Cardiac fibroblast (primary cell): ENCODE results near the gene SLC25A48.

Source experiments
- DNase-seq, 2 donors: peaks; one replicate each; pipeline versions ENCODE4 v3.0.0 to v3.0.0-alpha.2; 2010; ENCODE audit warnings: low read depth in 2 of 2
- H3K4me3 ChIP-seq, 2 donors: replicated peaks in 1 of 2; 1 replicate in 1 of 2; 2 replicates in 1 of 2; pipeline ENCODE4 v1.5.1; 2011; ENCODE audit warnings: low read depth in 2 of 2, low read length in 2 of 2, mild to moderate bottlenecking in 2 of 2, moderate library complexity in 1 of 2
- CTCF ChIP-seq: IDR thresholded peaks from one replicate; pipeline ENCODE4 v1.5.1; 2011; ENCODE audit warnings: low read depth, mild to moderate bottlenecking, low read length, inconsistent platforms

SLC25A48 gene

GRCh38 chr5:135834639-135835529 is at the start of gene SLC25A48:
Gene SLC25A48, plus strand, starts transcription at chr5:135834663. Its CDS starts 185 bp downstream, at chr5:135834848.
- TF ChIP-seq CTCF = no peak
- H3K4me3 ChIP-seq = peak within 1 kb of the TSS; percentile 26 to 32
- peak in 1 of 2 donors; percentile 26 for DNase-seq

- no peak overlapping the region for H3K4me3 ChIP-seq
- no peak for DNase-seq
- no peak for TF ChIP-seq CTCF
Measured at GRCh38 chr5:135800656-135801055, 33.8 kb upstream of the SLC25A48 start.

GRCh38 chr5:135810188-135810943 is 24.1 kb upstream of the SLC25A48 start:
- no peak for TF ChIP-seq CTCF
- peak in 1 of 2 donors; percentile 18 for DNase-seq

GRCh38 chr5:135811007-135811406 is 23.5 kb upstream of the SLC25A48 start:
- no peak for DNase-seq
- no peak for TF ChIP-seq CTCF
- H3K4me3 ChIP-seq = no peak overlapping the region

More at GRCh38 chr5:135810188-135810943, 24.1 kb upstream of the SLC25A48 start:
- no peak overlapping the region for H3K4me3 ChIP-seq

- no peak for TF ChIP-seq CTCF
- DNase-seq = no peak
- no peak overlapping the region for H3K4me3 ChIP-seq
Measured at GRCh38 chr5:135813758-135814157, 20.7 kb upstream of the SLC25A48 start.

GRCh38 chr5:135814316-135814715 is 20.1 kb upstream of the SLC25A48 start:
- TF ChIP-seq CTCF = no peak
- no peak overlapping the region for H3K4me3 ChIP-seq
- DNase-seq = no peak
